ENCODE results near the gene FAM186B.

GRCh38 chr12:49540229-49541139, 65.0 kb downstream of the FAM186B start:
- TF ChIP-seq CTCF (conservative IDR thresholded peaks at IDR 0.05; ENCODE audit: low read depth in 2 of 2), result no peak
- TF ChIP-seq POLR2AphosphoS5 (IDR thresholded peaks at IDR 0.05; ENCODE audit: low read depth), result no peak
- no peak for TF ChIP-seq EZH2phosphoT487 (IDR thresholded peaks at IDR 0.05; ENCODE audit: unreplicated experiment)
- TF ChIP-seq EZH2 (IDR thresholded peaks at IDR 0.05; ENCODE audit: low read depth, unreplicated experiment), result no peak
- no peak for TF ChIP-seq REST (IDR thresholded peaks at IDR 0.05; ENCODE audit: unreplicated experiment)
- no peak for TF ChIP-seq CREB1 (CRISPR knock-in tag; IDR thresholded peaks at IDR 0.05; ENCODE audit: low read depth)
- no peak for TF ChIP-seq NANOG (IDR thresholded peaks at IDR 0.05; ENCODE audit: borderline replicate concordance)

Data from GM23338 (cell line).